ENCODE data around the gene DZIP3.

The DZIP3 gene

GRCh38 chr3:108698461-108698860 lies 108.9 kb downstream of the DZIP3 start:
- Histone ChIP-seq H2BK12ac (ENCODE audit: low read length in 2 of 2) (no peak overlapping the region), H3K79me1 (replicated peaks; ENCODE audit: low read length, poor library complexity, severe bottlenecking) (no peaks in the 10 kb centered on the region), H2AFZ (ENCODE audit: low read depth, low read length) (no peak overlapping the region), H3K4me1 (ENCODE audit: control insufficient read depth, insufficient read depth, low read depth, low read length) (no peaks in the 10 kb centered on the region), H3K23ac (ENCODE audit: low read length in 2 of 2) (no peak overlapping the region), H3K9me3 (ENCODE audit: control insufficient read depth, low read length) (peaks cover 15% of the 10 kb centered on the region), H3K4me2 (ENCODE audit: low read length, poor library complexity, severe bottlenecking) (no peak overlapping the region), H3K27ac (ENCODE audit: low read length, poor library complexity, severe bottlenecking) (no peak overlapping the region), H3K36me3 (ENCODE audit: control insufficient read depth in 1 of 2, insufficient read depth in 2 of 2, low read depth in 1 of 2, low read length in 2 of 2) (peaks cover 0 to 7% of the 10 kb centered on the region in 2 experiments), H4K8ac (ENCODE audit: low read length) (no peak overlapping the region), H3K14ac (ENCODE audit: low read length in 2 of 2) (no peak overlapping the region), H2BK5ac (ENCODE audit: low read depth, low read length, poor library complexity, severe bottlenecking) (no peak overlapping the region), H2BK15ac (ENCODE audit: low read depth, poor library complexity, severe bottlenecking) (no peak overlapping the region), H3K9ac (ENCODE audit: low read length) (no peak overlapping the region), H2AK5ac (ENCODE audit: low read length, severe bottlenecking) (no peak overlapping the region), H3K27me3 (ENCODE audit: control insufficient read depth in 1 of 2, insufficient read depth in 1 of 2, low read length in 2 of 2) (no peaks in the 10 kb centered on the region), H3K4me3 (ENCODE audit: insufficient read depth in 1 of 2, low read depth in 1 of 2, low read length in 2 of 2) (no peak overlapping the region), H4K91ac (ENCODE audit: low read length) (no peak overlapping the region), H3K4ac (ENCODE audit: low read depth in 1 of 2, low read length in 2 of 2) (no peak overlapping the region), H3K18ac (ENCODE audit: low read depth in 1 of 2, low read length in 2 of 2) (no peak overlapping the region), H2BK120ac (ENCODE audit: low read depth, low read length) (no peak overlapping the region)
- no CpG with 5 or more reads among the region's 1 CpG for WGBS
- DNase-seq: no peak

GRCh38 chr3:108705045-108705444 lies 115.5 kb downstream of the DZIP3 start:
- no peak overlapping the region for H3K27ac ChIP-seq (ENCODE audit: low read length, poor library complexity, severe bottlenecking)
- H3K9me3 ChIP-seq (ENCODE audit: control insufficient read depth, low read length): peaks cover 31% of the 10 kb centered on the region
- H3K79me1 ChIP-seq (replicated peaks; ENCODE audit: low read length, poor library complexity, severe bottlenecking): no peaks in the 10 kb centered on the region
- H4K91ac ChIP-seq (ENCODE audit: low read length): no peak overlapping the region
- H3K18ac ChIP-seq (ENCODE audit: low read depth in 1 of 2, low read length in 2 of 2): no peak overlapping the region
- no peak overlapping the region for H2AK5ac ChIP-seq (ENCODE audit: low read length, severe bottlenecking)
- no peak overlapping the region for H3K9ac ChIP-seq (ENCODE audit: low read length)
- no peak overlapping the region for H2BK12ac ChIP-seq (ENCODE audit: low read length in 2 of 2)
- no peak overlapping the region for H3K14ac ChIP-seq (ENCODE audit: low read length in 2 of 2)
- no peak overlapping the region for H4K8ac ChIP-seq (ENCODE audit: low read length)
- H3K4ac ChIP-seq (ENCODE audit: low read depth in 1 of 2, low read length in 2 of 2): no peak overlapping the region
- H3K4me2 ChIP-seq (ENCODE audit: low read length, poor library complexity, severe bottlenecking): no peak overlapping the region
- no peaks in the 10 kb centered on the region for H3K27me3 ChIP-seq (ENCODE audit: control insufficient read depth in 1 of 2, insufficient read depth in 1 of 2, low read length in 2 of 2)
- DNase-seq: no peak
- no peak overlapping the region for H3K4me3 ChIP-seq (ENCODE audit: insufficient read depth in 1 of 2, low read depth in 1 of 2, low read length in 2 of 2)
- no peak overlapping the region for H2BK120ac ChIP-seq (ENCODE audit: low read depth, low read length)
- H2AFZ ChIP-seq (ENCODE audit: low read depth, low read length): no peak overlapping the region
- H3K23ac ChIP-seq (ENCODE audit: low read length in 2 of 2): no peak overlapping the region
- no peak overlapping the region for H2BK15ac ChIP-seq (ENCODE audit: low read depth, poor library complexity, severe bottlenecking)
- no peaks in the 10 kb centered on the region for H3K4me1 ChIP-seq (ENCODE audit: control insufficient read depth, insufficient read depth, low read depth, low read length)
- 100% methylated on average over 1 of the region's 1 CpG for WGBS
- H3K36me3 ChIP-seq (ENCODE audit: control insufficient read depth in 1 of 2, insufficient read depth in 2 of 2, low read depth in 1 of 2, low read length in 2 of 2): no peaks in the 10 kb centered on the region
- no peak overlapping the region for H2BK5ac ChIP-seq (ENCODE audit: low read depth, low read length, poor library complexity, severe bottlenecking)

- Histone ChIP-seq H3K18ac (ENCODE audit: low read depth in 1 of 2, low read length in 2 of 2) (no peak overlapping the region), H3K23ac (ENCODE audit: low read length in 2 of 2) (no peak overlapping the region), H2BK5ac (ENCODE audit: low read depth, low read length, poor library complexity, severe bottlenecking) (no peak overlapping the region), H3K27ac (ENCODE audit: low read length, poor library complexity, severe bottlenecking) (no peak overlapping the region), H2AK5ac (ENCODE audit: low read length, severe bottlenecking) (no peak overlapping the region), H3K9me3 (ENCODE audit: control insufficient read depth, low read length) (peaks cover 3% of the 10 kb centered on the region), H3K9ac (ENCODE audit: low read length) (no peak overlapping the region), H4K91ac (ENCODE audit: low read length) (no peak overlapping the region), H2BK120ac (ENCODE audit: low read depth, low read length) (no peak overlapping the region), H2BK15ac (ENCODE audit: low read depth, poor library complexity, severe bottlenecking) (no peak overlapping the region), H2AFZ (ENCODE audit: low read depth, low read length) (no peak overlapping the region), H4K8ac (ENCODE audit: low read length) (no peak overlapping the region), H3K4me1 (ENCODE audit: control insufficient read depth, insufficient read depth, low read depth, low read length) (no peaks in the 10 kb centered on the region), H3K27me3 (ENCODE audit: control insufficient read depth in 1 of 2, insufficient read depth in 1 of 2, low read length in 2 of 2) (peaks cover 0 to 6% of the 10 kb centered on the region in 2 experiments), H2BK12ac (ENCODE audit: low read length in 2 of 2) (no peak overlapping the region), H3K79me1 (replicated peaks; ENCODE audit: low read length, poor library complexity, severe bottlenecking) (no peaks in the 10 kb centered on the region), H3K4me3 (ENCODE audit: insufficient read depth in 1 of 2, low read depth in 1 of 2, low read length in 2 of 2) (no peak overlapping the region), H3K4ac (ENCODE audit: low read depth in 1 of 2, low read length in 2 of 2) (no peak overlapping the region), H3K4me2 (ENCODE audit: low read length, poor library complexity, severe bottlenecking) (no peak overlapping the region), H3K14ac (ENCODE audit: low read length in 2 of 2) (no peak overlapping the region), H3K36me3 (ENCODE audit: control insufficient read depth in 1 of 2, insufficient read depth in 2 of 2, low read depth in 1 of 2, low read length in 2 of 2) (no peaks in the 10 kb centered on the region)
- WGBS: 67% methylated on average over 3 of the region's 5 CpGs
- DNase-seq: no peak
Measured at GRCh38 chr3:108713009-108713516, 123.5 kb downstream of the DZIP3 start.

- no peak overlapping the region for H2AK5ac ChIP-seq (ENCODE audit: low read length, severe bottlenecking)
- no peak overlapping the region for H3K4me3 ChIP-seq (ENCODE audit: insufficient read depth in 1 of 2, low read depth in 1 of 2, low read length in 2 of 2)
- H3K9me3 ChIP-seq (ENCODE audit: control insufficient read depth, low read length): peaks cover 3% of the 10 kb centered on the region
- DNase-seq: no peak
- no peaks in the 10 kb centered on the region for H3K36me3 ChIP-seq (ENCODE audit: control insufficient read depth in 1 of 2, insufficient read depth in 2 of 2, low read depth in 1 of 2, low read length in 2 of 2)
- no peak overlapping the region for H3K14ac ChIP-seq (ENCODE audit: low read length in 2 of 2)
- no peak overlapping the region for H4K91ac ChIP-seq (ENCODE audit: low read length)
- no peaks in the 10 kb centered on the region for H3K79me1 ChIP-seq (replicated peaks; ENCODE audit: low read length, poor library complexity, severe bottlenecking)
- H4K8ac ChIP-seq (ENCODE audit: low read length): no peak overlapping the region
- H3K18ac ChIP-seq (ENCODE audit: low read depth in 1 of 2, low read length in 2 of 2): no peak overlapping the region
- no peak overlapping the region for H2BK12ac ChIP-seq (ENCODE audit: low read length in 2 of 2)
- no peak overlapping the region for H2BK120ac ChIP-seq (ENCODE audit: low read depth, low read length)
- H3K23ac ChIP-seq (ENCODE audit: low read length in 2 of 2): no peak overlapping the region
- 97% methylated on average over 3 of the region's 3 CpGs for WGBS
- H3K27me3 ChIP-seq (ENCODE audit: control insufficient read depth in 1 of 2, insufficient read depth in 1 of 2, low read length in 2 of 2): peaks cover 6% of the 10 kb centered on the region in 2 experiments
- H3K4me1 ChIP-seq (ENCODE audit: control insufficient read depth, insufficient read depth, low read depth, low read length): no peaks in the 10 kb centered on the region
- H3K4me2 ChIP-seq (ENCODE audit: low read length, poor library complexity, severe bottlenecking): no peak overlapping the region
- H2BK15ac ChIP-seq (ENCODE audit: low read depth, poor library complexity, severe bottlenecking): no peak overlapping the region
- no peak overlapping the region for H3K27ac ChIP-seq (ENCODE audit: low read length, poor library complexity, severe bottlenecking)
- H2AFZ ChIP-seq (ENCODE audit: low read depth, low read length): no peak overlapping the region
- H3K4ac ChIP-seq (ENCODE audit: low read depth in 1 of 2, low read length in 2 of 2): no peak overlapping the region
- H2BK5ac ChIP-seq (ENCODE audit: low read depth, low read length, poor library complexity, severe bottlenecking): no peak overlapping the region
- H3K9ac ChIP-seq (ENCODE audit: low read length): no peak overlapping the region
Measured at GRCh38 chr3:108713816-108714215, 124.3 kb downstream of the DZIP3 start.
